B cell (primary cell): ENCODE data around the gene MREG. TPM values are rescaled to one million over a fixed set of nuclear protein-coding genes. Genes with fewer than 3 reads are reported as not detected.
"Not testable (repeated sequence)": the region's sequence is repeated elsewhere in the genome, so short reads cannot be mapped to it uniquely, and the experiment has no call there.

Source experiments
- ATAC-seq: fragments of 200-7000 bp; cut with Tn5 transposase; one replicate; pipeline ENCODE4 v1.10.0; 2021; ENCODE audit warnings: low read depth, mild to moderate bottlenecking, moderate number of reproducible peaks, moderate library complexity
- CTCF ChIA-PET: fragments of 350-600 bp; sonication (Branson Sonifier 250); formaldehyde crosslinking; loops from one replicate; lab custom pipeline; 2021; ENCODE audit warnings: antibody characterized with exemption, inconsistent platforms; lab: Charles Lee
- POLR2A ChIA-PET: fragments of 350-600 bp; sonication (Branson Sonifier 250); formaldehyde crosslinking; loops from one replicate; lab custom pipeline; 2021; ENCODE audit warnings: antibody characterized with exemption; lab: Charles Lee
- DNase-seq: peaks from one replicate; pipeline ENCODE4 v3.0.0; 2013
- H2AFZ ChIP-seq: 2 replicates; pipeline ENCODE4 v1.6.1; 2012; ENCODE audit warnings: mild to moderate bottlenecking, low read depth, low read length; ENCODE audit not compliant: insufficient read depth, poor library complexity, severe bottlenecking
- H3K27ac ChIP-seq, 2 donors: 1 replicate in 1 of 2; 2 replicates in 1 of 2; pipeline ENCODE4 v1.5.1; 2012 to 2013; ENCODE audit warnings: low read length in 2 of 2, mild to moderate bottlenecking in 2 of 2, moderate library complexity in 1 of 2
- H3K27me3 ChIP-seq, 4 experiments: fragments of 200-600 bp in 1 of 4; sonication (generic) in 1 of 4; replicated peaks in 1 of 4; 1 replicate in 2 of 4; 2 replicates in 2 of 4; pipeline versions ENCODE4 v1.6.1 to v1.7.0; 2013 to 2016; ENCODE audit warnings: low read length in 3 of 4, mild to moderate bottlenecking in 2 of 4, mixed read lengths in 1 of 4, moderate library complexity in 1 of 4; ENCODE audit not compliant: insufficient read depth in 4 of 4, control insufficient read depth in 3 of 4; ENCODE audit errors: control extremely low read depth in 1 of 4
- H3K36me3 ChIP-seq, 2 experiments: replicated peaks in 1 of 2; 1 replicate in 1 of 2; 2 replicates in 1 of 2; pipeline versions ENCODE4 v1.6.1 to v1.7.1; 2013; ENCODE audit warnings: low read length in 1 of 2; ENCODE audit not compliant: insufficient read depth in 2 of 2, control insufficient read depth in 1 of 2; ENCODE audit errors: control extremely low read depth in 1 of 2, extremely low read depth in 1 of 2
- H3K4me1 ChIP-seq, 2 donors: fragments of 200-600 bp in 1 of 2; sonication (generic) in 1 of 2; 1 replicate in 1 of 2; 2 replicates in 1 of 2; pipeline versions ENCODE4 v1.5.1 to v1.6.1; 2013 to 2017; ENCODE audit warnings: low read length in 2 of 2; ENCODE audit not compliant: control insufficient read depth in 2 of 2, insufficient read depth in 2 of 2
- H3K4me2 ChIP-seq: replicated peaks from 2 replicates; pipeline ENCODE3; 2012; ENCODE audit warnings: mild to moderate bottlenecking, low read depth, low read length; ENCODE audit not compliant: poor library complexity, severe bottlenecking
- H3K4me3 ChIP-seq, 5 experiments: fragments of 200-600 bp in 1 of 5; sonication (generic) in 1 of 5; 1 replicate in 3 of 5; 2 replicates in 2 of 5; pipeline versions ENCODE4 v1.5.1 to v1.7.0; 2011 to 2016; ENCODE audit warnings: low read length in 4 of 5, mild to moderate bottlenecking in 4 of 5, low read depth in 2 of 5, control low read depth in 1 of 5, moderate library complexity in 1 of 5; ENCODE audit not compliant: insufficient read depth in 1 of 5; ENCODE audit errors: control extremely low read depth in 1 of 5, extremely low read depth in 1 of 5
- H3K79me2 ChIP-seq: fragments of 200-600 bp; sonication (generic); one replicate; pipeline ENCODE4 v1.6.0; 2016; ENCODE audit warnings: low read length; ENCODE audit not compliant: control insufficient read depth, insufficient read depth
- H3K9ac ChIP-seq: fragments of 200-600 bp; sonication (generic); 2 replicates; pipeline ENCODE4 v1.6.1; 2017; ENCODE audit warnings: mild to moderate bottlenecking, low read length, moderate library complexity
- H3K9me3 ChIP-seq, 3 donors: one replicate each; pipeline versions ENCODE4 v1.6.1 to v1.7.1; 2013; ENCODE audit warnings: low read length in 2 of 3; ENCODE audit not compliant: control insufficient read depth in 2 of 3, insufficient read depth in 1 of 3; ENCODE audit errors: control extremely low read depth in 1 of 3
- H4K20me1 ChIP-seq: 2 replicates; pipeline ENCODE4 v1.6.0; 2012; ENCODE audit warnings: mild to moderate bottlenecking, low read length; ENCODE audit not compliant: insufficient read depth, control insufficient read depth, poor library complexity, severe bottlenecking
- H3K27ac Mint-ChIP-seq: one replicate; pipeline ENCODE4 v1.8.0; 2021; ENCODE audit warnings: mixed read lengths
- H3K27me3 Mint-ChIP-seq: one replicate; pipeline ENCODE4 v1.8.0; 2021; ENCODE audit warnings: mixed read lengths
- H3K4me1 Mint-ChIP-seq: one replicate; pipeline ENCODE4 v1.8.0; 2021; ENCODE audit warnings: mixed read lengths
- H3K4me3 Mint-ChIP-seq: one replicate; pipeline ENCODE4 v1.8.0; 2021; ENCODE audit warnings: mixed read lengths
- H3K9me3 Mint-ChIP-seq: one replicate; pipeline ENCODE4 v1.8.0; 2022; ENCODE audit warnings: mixed read lengths; ENCODE audit not compliant: insufficient read depth
- CTCF ChIP-seq: fragments of 200-600 bp; IDR thresholded peaks from one replicate; pipeline ENCODE4 v1.8.0; 2022; ENCODE audit warnings: antibody characterized with exemption, mild to moderate bottlenecking
- EZH2 ChIP-seq: IDR thresholded peaks from 2 replicates; pipeline ENCODE4 v1.6.1; 2012; ENCODE audit warnings: borderline replicate concordance, low read depth, mild to moderate bottlenecking, moderate library complexity, low read length; ENCODE audit not compliant: insufficient read depth, poor library complexity, severe bottlenecking
- WGBS: methylation state at CpG from one replicate; pipeline ENCODE4 v1.1.5; 2013; ENCODE audit warnings: missing lambda C conversion rate; ENCODE audit not compliant: insufficient coverage; 5-methylcytosine and 5-hydroxymethylcytosine counted together
- intact Hi-C: fragments of 100-400 bp; cut with micrococcal nuclease; formaldehyde crosslinking; loops from one replicate; pipeline ENCODE4 v1.10.0; 2022
- polyA plus RNA-seq: library from polyadenylated mRNA; depleted of rRNA; stranded (reverse); fragments of >200 nt; gene quantifications from 2 replicates; pipeline ENCODE4 v1.2.3, GENCODE V29; 2012
- total RNA-seq, 2 donors: library from RNA; stranded (reverse); fragments of 120-200 nt in 1 of 2; gene quantifications; 1 replicate in 1 of 2; 2 replicates in 1 of 2; pipeline versions ENCODE4 v1.2.3 to v1.2.4, GENCODE V29; 2013 to 2022

MREG gene
- total and polyA plus RNA-seq, 2 donors (not counting 1 experiment from before 2014, with no cell fraction given) = 2.1 to 5.7 TPM

GRCh38 chr2:215958257-215958656, 55.1 kb downstream of the MREG start:
- POLR2A ChIA-PET = no interaction called here
- no peak overlapping the region for H3K27ac Mint-ChIP-seq
- H3K9me3 Mint-ChIP-seq = no peaks in the 10 kb centered on the region
- Histone ChIP-seq H2AFZ (no peak overlapping the region), H3K9me3 (no peaks in the 10 kb centered on the region), H3K4me3 (no peak overlapping the region), H3K36me3 (peaks cover 2% of the 10 kb centered on the region in 2 experiments), H3K9ac (no peak overlapping the region), H3K27me3 (no peaks in the 10 kb centered on the region), H4K20me1 (no peaks in the 10 kb centered on the region), H3K4me2 (no peak overlapping the region), H3K27ac (no peak overlapping the region), H3K4me1 (no peaks in the 10 kb centered on the region), H3K79me2 (peaks cover 3% of the 10 kb centered on the region)
- 94% methylated on average over 4 of the region's 4 CpGs for WGBS
- no peak for ATAC-seq
- intact Hi-C loops = no loop called here
- H3K4me3 Mint-ChIP-seq = no peak overlapping the region
- DNase-seq = no peak
- no peak for TF ChIP-seq EZH2
- no peak for TF ChIP-seq CTCF
- CTCF ChIA-PET = no interaction called here
- no peaks in the 10 kb centered on the region for H3K27me3 Mint-ChIP-seq
- H3K4me1 Mint-ChIP-seq = no peaks in the 10 kb centered on the region

GRCh38 chr2:215957354-215958122, 55.8 kb downstream of the MREG start:
- H3K79me2 ChIP-seq, H3K4me2 ChIP-seq, H3K27ac Mint-ChIP-seq, H4K20me1 ChIP-seq, H3K27me3 ChIP-seq, ATAC-seq, intact Hi-C loops, H3K9me3 Mint-ChIP-seq, H3K9ac ChIP-seq, H3K27ac ChIP-seq, H3K9me3 ChIP-seq, H3K4me3 Mint-ChIP-seq, DNase-seq, CTCF ChIA-PET, H3K36me3 ChIP-seq, H3K4me3 ChIP-seq, H3K4me1 Mint-ChIP-seq, H3K27me3 Mint-ChIP-seq, H3K4me1 ChIP-seq, POLR2A ChIA-PET, H2AFZ ChIP-seq: not testable (repeated sequence)
- WGBS = 100% methylated on average over 7 of the region's 10 CpGs
